CD4-positive, alpha-beta T cell treated with Interleukin-17A for 4 hours (primary cell): ENCODE results near the gene OSBP2.
"Not testable (repeated sequence)": the region's sequence is repeated elsewhere in the genome, so short reads cannot be mapped to it uniquely, and the experiment has no call there.

ENCODE experiments used
- DNase-seq: peaks from one replicate; pipeline ENCODE4 v3.0.0-alpha.2; 2020; ENCODE audit warnings: mixed read lengths

The OSBP2 gene

DNA sequence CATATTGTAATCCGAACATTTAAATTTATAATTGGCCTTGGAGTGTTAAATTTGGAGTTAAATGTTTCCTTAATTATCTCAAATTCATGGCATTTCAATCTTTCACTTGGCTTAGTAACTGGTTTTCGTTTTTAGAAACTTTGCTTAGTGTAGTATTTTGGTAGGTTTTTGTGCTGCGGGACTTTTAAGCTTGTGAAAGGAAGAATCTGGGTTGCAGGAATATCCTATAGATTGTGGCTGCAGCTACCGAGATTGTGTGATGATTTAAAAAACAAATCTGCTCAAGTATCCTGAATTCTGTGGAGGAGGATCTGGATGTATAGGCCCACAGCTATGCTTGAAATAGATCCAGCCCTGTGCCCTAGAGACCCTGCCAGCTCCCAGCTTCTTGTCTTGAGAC is 27.1 kb downstream of the OSBP2 start:
- DNase-seq, result no peak

DNA sequence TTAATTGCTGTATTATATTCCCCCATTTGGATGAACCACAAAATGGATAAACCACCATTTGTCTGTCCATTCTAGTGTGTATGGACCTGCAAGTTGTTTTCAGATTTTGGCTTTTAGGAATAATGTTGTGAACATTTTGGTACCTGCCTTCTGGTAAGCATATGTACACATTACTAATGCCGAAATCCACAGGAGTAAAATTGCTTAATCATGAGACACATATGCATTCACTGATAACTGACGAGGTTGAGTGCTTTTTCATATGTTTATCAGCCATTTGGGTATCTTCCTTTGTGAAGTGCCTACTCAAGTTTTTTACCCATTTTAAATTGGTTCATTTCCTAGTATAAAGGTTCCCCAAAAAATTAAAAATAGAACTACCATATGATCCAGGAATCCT is 34.2 kb downstream of the OSBP2 start:
- no peak for DNase-seq

DNA sequence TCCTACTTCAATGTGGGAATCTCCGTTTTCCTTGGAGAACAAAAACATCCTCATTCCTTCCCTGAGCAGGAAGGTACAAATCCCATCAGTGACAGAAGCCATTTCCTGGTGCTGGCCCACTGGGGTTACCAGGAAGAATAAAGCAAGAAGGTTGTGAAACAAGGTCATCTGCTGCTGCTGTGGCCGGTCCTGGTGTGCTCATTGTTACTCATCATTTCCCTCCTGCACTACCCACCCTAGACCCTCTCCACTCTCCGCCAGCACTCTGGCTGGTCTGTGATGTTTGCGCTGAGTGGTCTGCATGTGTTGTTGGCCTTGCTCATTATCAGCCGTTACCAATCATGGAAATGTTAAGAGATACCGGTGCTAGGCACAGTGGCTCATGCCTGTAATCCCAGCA is 37.0 kb downstream of the OSBP2 start:
- no peak for DNase-seq

DNA sequence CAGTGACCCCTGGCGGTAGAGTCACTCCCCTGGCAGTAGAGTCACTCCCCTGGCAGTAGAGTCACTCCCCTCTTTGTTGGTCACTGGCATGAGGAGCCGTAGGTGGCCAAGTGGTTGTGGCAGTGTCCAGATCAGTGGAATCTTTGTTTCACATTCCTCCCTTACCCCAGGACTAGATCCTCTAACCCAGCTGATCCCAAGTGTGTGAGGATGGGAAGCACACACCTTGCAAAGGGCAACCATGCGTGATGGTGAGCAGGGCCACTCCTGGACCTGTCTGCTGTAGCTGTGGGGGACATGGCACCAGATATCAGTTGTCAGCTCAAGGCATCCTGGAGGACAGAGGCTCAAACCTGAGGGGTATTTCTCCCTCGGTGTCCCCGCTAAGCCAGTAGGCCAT is 37.8 kb downstream of the OSBP2 start:
- no peak for DNase-seq

DNA sequence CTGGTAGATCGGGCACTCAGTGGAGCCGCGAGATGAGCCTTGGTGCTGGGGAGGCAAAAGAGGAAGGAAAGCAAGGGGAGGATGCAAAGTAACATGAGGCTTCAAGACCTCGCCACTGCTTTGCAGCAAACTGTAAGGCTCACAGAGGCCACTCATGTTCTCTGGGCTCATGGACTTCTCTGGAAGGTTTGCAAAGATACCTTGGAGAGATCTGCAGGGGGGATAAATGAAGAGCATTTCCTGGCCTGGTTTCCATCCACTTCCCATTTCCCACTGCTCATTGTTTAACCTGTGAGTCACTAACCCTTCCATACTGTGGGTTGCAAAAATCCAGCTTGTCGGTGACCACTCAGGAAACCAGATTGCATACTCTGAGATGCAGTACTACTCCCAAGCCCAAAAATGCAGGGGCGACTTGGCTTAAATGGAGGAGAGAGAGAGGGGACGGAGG is 38.5 kb downstream of the OSBP2 start:
- no peak for DNase-seq

DNA sequence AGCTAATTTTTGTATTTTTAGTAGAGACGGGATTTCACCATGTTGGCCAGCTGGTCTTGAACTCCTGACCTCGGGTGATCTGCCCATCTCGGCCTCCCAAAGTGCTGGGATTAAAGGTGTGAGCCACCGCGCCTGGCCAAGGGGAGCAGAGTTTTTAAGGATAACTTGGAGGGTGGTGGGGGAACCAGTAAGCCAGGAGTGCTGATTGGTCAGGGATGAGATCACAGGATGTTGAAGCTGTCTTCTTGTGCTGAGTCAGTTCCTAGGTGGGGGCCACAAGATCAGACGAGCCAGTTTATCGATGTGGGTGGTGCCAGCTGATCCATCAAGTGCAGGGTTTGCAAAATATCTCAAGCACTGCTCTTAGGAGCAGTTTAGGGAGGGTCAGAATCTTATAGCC is 45.3 kb downstream of the OSBP2 start:
- not testable (repeated sequence) for DNase-seq

DNA sequence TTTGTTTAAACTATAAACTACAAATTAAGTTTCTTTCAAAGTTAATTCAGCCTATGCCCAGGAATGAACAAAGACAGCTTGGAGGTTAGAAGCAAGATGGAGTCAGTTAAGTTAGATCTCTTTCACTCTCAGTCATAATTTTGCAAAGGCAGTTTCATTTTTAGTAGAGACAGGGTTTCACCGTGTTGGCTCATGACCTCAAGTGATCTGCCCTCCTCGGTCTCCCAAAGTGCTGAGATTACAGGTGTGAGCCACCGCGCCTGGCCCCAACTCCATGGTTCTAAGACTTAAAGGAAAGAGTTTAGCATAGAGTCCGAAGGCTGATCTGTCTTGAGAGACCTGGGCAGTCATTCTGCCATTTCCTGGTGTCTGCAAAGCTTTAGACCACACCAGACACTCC is 45.8 kb downstream of the OSBP2 start:
- not testable (repeated sequence) for DNase-seq

DNA sequence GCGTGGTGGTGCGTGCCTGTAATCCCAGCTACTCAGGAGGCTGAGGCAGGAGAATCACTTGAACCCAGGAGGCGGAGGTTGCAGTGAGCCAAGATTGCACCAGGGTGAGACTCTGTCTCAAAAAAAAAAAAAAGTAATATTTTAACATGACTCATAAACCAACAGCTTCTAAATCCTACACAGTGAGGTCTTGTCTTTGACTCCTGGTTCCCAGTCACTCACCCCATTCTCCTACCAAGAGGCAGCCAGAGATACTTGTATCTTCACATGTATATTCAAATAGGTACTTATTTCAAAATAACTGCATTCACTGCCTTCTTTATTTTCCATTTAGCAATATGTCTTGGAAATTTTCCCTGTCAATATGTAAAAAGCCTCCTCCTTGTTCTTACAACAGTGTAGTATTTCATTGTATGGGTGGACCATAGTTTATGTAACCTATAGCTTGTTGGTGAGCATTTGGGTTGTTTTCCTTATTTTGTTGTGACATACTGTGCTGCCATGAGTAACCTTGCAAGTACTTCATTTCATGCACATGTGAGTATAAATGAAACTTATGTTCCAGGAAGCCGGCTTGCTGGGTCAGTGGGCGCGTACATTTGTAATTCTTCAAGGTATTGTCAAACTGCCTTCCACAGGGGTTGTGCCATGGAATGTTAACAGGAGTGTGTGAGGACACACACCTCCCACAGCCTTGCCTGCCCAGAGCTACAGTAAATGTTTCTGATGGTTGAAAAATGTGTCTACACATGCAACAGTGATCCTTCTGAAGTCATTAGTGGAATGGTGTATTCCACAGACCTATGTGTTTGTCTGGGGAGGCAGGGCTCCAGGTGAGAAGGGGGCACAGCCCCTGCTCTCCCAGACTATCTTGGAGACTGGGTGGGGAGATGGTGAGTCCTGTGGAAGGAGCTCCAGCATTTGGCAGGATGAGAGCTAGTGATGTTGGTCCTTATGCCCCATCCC is 47.9 kb downstream of the OSBP2 start:
- no peak for DNase-seq

DNA sequence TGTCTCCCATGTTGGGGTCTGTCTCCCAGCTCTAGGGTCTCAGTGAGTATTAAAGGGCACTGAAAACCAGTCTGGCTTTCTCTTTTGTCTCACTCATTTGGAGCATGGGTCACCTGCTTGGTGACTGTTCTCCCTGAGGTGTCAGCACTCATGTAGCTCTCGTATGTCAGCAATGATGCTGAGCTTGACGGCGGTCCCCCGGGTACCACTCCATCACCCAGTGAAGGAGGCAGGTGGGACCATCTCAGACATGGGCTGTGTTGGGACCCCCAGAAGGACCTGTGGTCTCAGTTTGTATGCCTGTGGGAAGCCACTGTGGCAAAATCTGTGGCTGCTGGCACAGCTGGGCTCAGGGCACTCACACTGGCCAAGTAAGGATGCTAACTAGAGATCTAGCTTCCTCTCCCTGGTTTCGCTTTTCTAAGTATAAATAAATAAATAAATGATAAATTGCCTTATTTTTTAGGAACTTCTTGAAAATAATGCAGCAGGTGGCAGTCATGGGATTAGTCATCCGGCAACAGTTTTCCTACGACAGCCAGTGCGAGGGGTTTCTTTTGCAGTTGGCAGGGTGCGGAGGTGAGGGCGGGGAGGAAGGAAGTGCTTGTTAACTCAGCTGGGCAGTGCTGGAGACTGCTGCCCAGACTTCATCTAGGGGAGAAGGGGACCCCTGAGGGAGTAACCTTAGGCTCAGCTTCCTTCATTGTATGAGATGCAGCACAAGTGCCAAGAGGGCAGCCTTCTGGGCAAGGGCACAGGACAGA is 48.8 kb downstream of the OSBP2 start:
- no peak for DNase-seq

DNA sequence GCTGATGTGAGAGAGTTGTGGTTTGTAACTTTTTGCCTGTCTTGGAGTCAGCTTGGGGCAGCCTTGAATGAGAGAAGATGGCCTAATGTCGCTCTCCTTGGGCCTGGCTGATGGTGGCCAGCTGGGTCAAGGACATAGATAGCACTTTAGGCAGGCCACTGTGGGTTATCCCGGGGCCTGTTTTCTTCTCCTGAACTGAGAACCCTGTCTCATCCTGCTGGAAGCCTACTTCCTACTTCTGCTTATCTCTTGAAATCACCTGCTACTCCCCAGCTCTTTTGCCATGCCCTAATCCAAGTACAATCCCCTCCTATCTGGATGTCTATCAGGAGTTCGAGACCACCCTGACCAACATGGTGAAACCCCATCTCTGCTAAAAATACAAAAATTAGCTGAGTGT is 49.5 kb downstream of the OSBP2 start:
- no peak for DNase-seq

DNA sequence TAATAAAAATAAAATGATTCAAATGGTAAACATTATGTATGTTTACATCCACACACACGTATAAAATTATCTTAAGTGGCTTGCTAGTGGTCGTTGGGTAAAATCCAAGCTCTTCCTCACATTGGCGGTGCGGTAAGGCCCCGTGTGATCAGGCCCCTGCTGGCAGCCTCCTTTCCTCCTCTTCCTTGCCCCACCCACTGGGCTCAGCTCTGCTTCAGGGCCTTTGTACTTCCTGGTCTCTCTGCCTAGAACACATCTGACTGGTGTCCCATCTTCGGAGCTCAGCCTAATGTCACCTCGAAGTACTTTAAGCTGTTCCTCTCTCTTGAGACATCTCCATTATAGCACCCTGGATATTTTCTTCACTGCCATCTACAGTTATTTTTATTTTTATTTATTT is 52.8 kb downstream of the OSBP2 start:
- DNase-seq, result no peak

DNA sequence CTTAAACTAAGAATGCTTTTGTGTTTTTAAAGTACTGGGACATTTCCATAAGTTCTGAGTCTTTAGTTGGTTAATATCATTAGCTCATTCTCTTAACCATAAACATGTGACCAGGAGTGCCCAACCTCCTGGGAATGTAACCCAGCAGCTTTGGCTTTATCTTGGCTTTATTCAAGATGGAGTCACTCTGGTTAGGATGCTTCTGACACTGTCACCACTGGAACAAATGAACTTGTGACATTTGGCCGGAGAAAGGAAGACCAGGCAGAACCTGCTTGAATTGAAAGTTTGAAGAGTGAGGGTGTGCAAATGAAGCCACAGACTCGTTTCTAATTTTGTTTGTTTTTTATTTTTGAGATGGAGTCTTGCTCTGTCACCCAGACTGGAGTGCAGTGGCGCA is 54.6 kb downstream of the OSBP2 start:
- DNase-seq, result no peak

DNA sequence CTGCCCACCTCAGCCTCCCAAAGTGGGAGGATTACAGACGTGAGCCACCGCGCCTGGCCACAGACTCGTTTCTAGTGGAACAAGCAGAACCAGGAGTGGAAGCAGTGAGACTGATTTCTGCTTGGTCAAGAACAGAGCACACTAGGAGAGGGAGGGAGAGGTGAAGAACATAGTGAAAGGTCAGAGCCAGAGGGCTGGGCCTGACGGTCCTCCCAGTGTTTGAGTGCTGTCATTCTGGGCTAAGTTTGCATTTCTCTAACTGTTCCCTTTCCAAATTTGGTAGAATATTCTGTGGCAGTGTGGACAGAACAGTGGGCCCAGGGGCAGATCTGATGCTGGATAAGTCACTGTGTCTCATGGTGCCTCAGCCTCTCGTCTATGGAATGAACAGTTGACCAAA is 55.2 kb downstream of the OSBP2 start:
- DNase-seq, result no peak

DNA sequence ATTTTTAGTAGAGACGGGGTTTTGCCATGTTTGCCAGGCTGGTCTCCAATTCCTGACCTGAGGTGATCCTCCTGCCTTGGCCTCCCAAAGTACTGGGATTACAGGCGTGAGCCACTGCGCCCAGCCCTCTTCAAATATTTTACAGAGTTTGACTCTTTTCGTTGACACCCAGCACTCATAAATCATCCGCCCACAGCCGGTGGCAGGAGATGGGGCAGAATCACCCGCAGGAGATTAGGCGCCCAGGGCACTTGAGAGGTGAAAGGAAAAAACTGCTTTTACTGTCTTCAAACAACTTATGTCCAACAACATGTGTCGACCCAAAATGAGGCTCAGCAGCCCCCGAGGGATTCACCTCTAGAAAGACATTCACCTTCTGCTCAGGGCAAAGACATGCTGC is 56.9 kb downstream of the OSBP2 start:
- no peak for DNase-seq

DNA sequence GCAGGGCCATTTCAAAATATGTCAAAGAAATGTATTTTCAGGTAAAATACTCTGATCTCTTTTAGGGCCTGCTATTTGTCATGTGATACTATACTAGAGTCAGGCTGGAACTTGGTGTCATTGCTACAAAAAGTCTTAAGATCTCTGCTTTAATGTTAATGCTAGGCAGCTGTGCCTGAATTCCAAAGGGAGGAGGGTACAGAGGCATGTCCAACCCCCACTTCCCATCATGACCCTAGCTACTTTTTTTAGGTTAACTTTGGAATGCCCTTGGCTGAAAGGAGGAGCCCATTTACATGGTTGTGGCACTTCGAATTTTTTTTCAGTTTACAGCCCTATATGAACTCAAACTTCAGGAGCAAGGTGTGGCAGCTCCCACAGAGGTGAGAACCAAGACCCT is 58.1 kb downstream of the OSBP2 start:
- no peak for DNase-seq

DNA sequence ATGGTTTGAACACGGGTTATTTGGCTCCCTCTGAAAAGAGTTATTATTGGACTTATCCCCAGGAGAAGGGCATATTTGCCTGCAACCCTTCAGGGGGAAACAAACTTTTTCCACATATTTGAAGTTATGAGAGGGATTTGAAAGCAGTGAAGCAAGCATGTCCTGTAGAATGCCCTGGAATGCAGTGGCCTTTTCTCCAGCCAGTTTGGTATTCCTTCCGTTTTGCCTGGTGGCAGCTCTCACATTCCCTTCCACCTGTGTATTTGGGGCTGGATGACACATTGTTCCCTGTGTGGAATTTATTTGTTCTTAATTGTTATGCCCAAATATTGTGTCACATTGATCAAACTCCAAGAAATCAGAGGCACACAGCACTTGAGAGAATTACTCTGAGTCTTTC is 59.0 kb downstream of the OSBP2 start:
- DNase-seq, result no peak

DNA sequence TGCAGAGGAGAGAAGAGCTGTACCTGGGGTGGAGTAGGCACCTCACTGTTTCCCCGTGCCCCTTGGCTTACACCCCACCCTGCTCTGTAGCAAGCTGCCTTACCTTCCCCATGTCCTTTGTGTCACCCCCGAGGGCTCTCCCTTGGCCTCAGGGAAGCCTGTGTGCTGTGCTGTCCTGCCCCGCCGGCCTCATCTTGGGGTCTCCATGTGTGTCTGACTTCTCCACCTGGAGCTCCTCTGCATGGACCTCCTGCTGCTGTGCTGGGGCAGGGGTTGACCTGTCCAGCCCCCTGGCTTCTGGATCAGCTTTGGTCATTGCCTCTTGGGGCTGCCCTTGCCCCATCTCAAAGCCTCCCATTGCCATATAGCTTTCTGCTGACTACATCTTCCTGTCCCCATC is 59.8 kb downstream of the OSBP2 start:
- no peak for DNase-seq

DNA sequence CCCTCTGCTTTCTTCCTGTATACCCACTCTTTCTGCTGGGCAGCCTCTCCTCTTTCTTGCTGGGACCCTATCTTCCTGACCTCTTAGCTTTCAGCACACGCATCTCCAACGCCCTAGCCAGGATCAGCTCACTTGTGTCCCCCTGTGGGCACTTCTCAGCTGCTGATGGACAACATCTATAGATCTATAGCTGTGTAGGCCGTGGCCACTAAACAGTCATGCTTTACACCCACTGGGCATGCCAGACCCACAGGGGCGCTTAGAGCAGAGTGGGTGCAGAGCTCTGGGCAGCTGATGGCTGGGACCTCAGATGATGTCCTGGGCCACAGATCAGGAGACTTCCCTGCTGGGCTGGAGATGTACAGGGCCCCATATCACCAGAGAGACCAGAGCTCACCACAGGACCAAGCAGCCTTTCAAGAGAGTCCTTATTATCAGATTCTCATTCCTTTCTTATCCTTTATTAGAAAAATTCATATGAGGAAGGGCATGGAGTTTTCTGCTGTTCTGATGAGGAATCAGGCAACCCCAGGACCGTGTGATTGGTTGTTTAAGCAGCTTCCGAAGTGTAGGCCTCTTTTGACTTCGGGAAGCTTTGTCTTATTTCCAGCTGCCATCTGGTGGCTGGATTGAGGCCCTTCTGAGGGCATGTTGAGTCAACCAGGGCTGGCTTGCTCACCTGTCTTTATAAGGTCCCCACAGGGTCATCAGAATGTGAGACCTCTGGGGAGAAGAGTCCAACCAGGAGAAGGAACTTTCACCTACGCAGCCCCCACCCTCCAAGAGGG is 60.5 kb downstream of the OSBP2 start:
- DNase-seq, result peak; percentile 60

DNA sequence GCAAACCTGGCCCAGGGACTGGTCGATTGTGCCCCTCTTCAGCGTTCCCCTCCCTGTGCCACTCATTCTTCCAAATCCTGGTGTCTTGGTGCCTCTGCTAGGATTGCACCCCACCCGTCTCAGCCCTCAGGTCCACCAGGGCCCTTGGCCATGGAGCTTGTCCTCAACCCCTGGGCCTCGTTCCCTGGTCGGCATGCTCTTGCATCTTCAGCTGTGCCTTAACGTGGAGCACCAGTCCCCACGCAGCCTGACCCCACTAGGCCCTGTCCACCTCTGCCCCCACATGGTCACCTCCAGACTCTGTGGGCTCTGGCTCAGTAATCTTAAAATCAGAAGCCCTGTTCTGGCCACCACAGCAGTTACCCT is 61.1 kb downstream of the OSBP2 start:
- DNase-seq, result no peak

DNA sequence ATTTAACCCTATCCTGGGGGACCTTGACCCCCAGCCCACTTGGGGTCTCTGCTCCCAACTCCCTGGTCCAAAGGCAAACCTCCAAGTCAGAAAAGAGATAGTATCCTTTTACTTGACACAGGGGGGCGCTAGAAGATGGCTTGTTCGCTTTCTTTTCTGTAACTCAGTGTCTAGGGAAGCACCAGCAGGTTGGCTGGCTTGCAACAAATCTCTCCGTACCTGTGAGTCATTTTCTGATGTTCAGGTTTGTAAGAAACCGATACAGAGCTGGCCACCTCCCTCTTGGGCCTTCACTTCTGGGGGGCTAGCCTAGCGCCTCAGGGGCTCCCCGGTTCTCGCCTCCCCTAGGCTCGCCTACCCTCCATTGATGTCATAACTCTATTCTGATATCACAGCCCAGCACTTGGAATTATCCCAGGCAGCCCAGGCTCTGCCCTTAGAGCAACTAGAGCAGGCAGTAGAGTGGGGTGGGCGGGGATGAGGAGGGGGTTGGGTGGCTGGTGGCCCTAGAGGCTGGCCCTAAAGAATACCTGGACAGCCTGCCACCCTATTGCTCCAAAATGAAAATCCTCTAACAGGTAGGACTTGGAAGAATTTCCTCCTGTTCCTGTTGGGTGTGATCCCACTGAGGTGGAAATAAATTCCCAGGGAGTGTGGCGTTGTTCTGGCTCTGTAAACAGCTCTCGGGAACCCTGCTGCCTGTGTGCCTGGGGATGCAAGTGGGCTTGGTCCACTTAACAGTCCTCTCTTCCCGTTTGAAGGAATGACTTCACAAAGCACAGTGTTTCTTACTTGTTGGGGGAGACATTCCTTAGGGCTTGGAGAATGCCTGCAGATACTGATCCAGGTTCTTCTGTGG is 69.4 kb downstream of the OSBP2 start:
- peak; percentile 64 for DNase-seq

DNA sequence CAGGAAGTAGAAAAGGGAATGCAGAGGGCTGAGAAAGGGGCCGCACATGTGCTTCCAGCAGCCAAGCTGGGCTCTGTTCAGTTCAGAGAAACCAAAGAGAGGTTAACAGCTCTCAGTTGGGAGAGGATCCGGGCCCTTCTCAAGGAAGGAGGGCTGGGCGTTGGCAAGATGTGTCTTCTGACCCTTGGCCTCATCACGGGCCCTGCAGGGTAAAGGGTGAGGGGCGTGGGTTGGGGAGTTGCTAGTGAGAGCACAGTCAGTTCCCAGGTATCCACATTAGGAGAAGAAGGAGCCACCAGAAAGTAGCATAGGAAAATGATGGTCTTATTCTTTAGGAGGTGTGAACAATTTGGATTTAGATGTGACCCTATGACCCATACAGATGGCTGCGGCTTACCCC is 73.0 kb downstream of the OSBP2 start:
- DNase-seq, result no peak

DNA sequence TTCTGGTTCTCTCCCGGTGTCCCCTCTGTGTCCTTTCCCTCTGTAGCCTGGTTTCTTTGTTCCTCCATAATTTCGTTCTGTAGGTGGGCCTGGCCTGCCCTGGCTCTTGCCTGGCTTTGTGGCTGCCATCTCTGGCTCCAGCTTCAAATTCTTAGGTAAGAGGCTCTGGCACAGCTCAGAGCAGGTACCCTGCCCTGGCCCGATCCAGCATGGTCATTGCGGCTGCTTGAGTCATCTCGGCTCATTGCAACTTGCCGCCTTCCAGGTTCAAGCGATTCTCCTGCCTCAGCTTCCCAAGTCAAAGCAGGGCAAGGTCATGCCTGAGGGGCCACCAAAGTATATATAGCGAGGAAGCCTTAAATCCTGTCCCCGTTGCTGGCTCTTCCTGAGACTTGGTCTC is 76.0 kb downstream of the OSBP2 start:
- DNase-seq, result no peak
